ENCODE data around the gene KCND3.

GRCh38 chr1:112002514-112002913 is 13.0 kb upstream of the KCND3 start:
- TF ChIP-seq POLR2AphosphoS5 (IDR thresholded peaks at IDR 0.05; ENCODE audit: insufficient read depth, low read depth, low read length) (no peak), CTCF (IDR thresholded peaks at IDR 0.05; ENCODE audit: extremely low read depth in 1 of 2, insufficient read depth in 1 of 2, low read depth in 1 of 2, low read length in 2 of 2) (no peak), POLR2A (IDR thresholded peaks at IDR 0.05; ENCODE audit: low read depth, low read length) (no peak), FOS (IDR thresholded peaks at IDR 0.05; ENCODE audit: borderline replicate concordance, insufficient read depth, low read length) (no peak), MAX (IDR thresholded peaks at IDR 0.05; ENCODE audit: insufficient read depth, insufficient read length) (no peak), EZH2 (IDR thresholded peaks at IDR 0.05; ENCODE audit: borderline replicate concordance, low read depth, low read length, severe bottlenecking) (no peak)

All from endothelial cell of umbilical vein (primary cell).